DOHH2 (cell line): Measurements from ENCODE around the gene PGGHG.

Experiments used
- CTCF ChIP-seq: fragments of 200-600 bp; sonication (generic); IDR thresholded peaks from one replicate; pipeline ENCODE4 v1.5.1; 2014; ENCODE audit warnings: antibody characterized with exemption, mild to moderate bottlenecking, low read depth, low read length; ENCODE audit not compliant: poor library complexity, severe bottlenecking
- EZH2phosphoT487 ChIP-seq: fragments of 200-600 bp; sonication (generic); IDR thresholded peaks from 2 replicates; pipeline ENCODE4 v1.6.1; 2017; ENCODE audit warnings: borderline replicate concordance, mild to moderate bottlenecking, antibody characterized with exemption, low read length, moderate library complexity, mixed read lengths

GRCh38 chr11:289712-290620 lies 1.0 kb downstream of the PGGHG start:
- TF ChIP-seq CTCF (no peak), EZH2phosphoT487 (no peak)
